Putamen (tissue), 1 donor: Measurements from ENCODE around the gene PWP2.
"Not testable (repeated sequence)": the region's sequence is repeated elsewhere in the genome, so short reads cannot be mapped to it uniquely, and the experiment has no call there.

ENCODE experiments used
- DNase-seq: peaks from one replicate; pipeline ENCODE4 v3.0.0-alpha.2; 2016; ENCODE audit warnings: low spot score

The PWP2 gene

DNA sequence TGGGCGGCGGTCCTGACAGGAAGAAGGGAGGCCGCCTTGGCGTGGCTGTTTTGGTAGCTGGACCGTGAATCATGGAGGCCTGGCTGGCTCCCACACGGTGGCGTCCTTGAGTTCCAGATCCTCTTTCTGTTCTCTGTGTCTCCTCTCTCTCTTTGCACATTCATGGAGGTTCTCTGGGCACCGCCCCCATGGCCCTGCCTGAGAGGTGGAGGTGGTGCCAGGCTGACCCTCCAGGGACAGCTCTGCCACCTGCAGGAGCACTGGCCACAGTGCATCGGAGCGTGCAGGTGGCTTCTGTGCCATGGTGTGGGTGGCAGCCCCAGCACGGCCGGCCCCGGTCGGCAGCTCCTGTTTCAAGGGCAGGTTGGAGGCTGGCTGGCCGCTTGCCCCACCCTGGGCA is 30.8 kb downstream of the PWP2 start:
- DNase-seq, result not testable (repeated sequence)

DNA sequence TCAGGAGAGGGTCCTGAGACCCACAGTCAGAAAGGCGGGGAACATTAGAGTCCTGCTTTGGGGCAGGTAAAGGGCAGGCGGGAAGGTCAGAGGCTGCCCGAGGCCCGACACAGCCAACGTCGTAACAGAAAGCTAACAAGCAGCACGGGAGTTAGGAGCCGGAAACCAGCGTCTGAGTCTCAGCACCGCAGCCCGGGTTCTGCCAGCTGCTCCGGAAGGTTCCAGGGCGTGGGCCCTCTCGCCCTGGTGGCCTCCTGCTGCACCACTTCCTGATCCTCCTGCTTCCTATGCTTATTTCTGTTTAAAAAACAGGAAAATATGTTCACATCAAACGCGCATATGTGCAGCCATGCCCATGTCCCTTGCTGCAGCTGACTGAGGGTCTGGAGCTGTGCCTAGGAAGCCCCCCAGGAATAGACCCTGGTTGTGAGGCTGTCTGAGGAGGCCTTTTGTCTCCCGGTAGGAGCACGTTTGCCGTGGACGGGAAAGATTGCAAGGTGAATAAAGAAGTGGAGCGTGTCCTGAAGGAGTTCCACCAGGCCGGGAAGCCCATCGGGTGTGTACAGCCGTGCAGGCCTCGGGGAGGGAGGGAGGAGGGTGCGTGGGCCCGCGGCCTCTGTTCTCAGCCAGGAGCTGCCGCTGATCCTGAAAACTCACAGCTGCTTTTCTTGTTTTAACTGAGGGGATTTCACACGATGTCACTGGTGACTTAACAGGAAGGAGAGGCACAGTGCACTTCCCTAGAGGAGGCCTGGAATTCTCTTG is 32.8 kb downstream of the PWP2 start:
- DNase-seq, result not testable (repeated sequence)

DNA sequence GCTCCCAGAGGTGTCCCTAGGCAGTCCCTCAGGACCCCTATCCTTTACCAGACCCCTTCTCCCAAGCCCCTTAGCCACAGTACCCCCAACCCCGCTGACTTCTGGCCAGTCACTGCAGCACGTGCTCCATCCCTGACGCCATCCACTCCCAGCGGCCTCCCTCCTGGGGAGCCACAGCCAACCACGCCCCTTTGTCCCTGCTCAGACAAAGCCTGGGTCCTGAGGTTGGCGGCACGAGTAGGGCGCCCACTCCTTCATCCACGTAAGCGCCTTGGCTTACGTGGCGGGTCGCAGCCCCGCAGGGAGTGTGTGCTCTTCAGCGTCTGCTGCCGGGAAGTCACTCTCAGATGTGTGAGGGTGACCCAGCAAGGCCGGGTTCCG is 33.3 kb downstream of the PWP2 start:
- DNase-seq, result not testable (repeated sequence)

DNA sequence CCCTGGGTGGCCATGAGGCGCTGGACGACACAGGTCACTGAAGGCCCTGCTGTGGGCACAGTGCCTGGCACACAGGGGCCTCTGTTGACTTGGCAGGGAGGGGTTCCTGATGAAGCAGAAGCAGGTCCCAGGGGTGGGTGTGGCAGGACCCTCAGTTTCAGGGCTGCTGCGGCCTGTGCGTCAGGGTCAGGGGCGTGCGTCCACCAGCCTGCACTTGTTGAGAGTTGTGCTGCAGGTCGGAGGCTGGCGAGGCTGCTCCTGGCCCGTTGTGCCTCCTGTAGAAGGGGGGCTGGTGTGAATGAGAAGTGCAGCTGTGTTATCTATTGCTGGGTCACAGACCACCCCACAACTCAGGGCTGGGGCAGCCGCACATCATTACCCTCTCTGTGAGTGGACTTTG is 35.3 kb downstream of the PWP2 start:
- DNase-seq, result not testable (repeated sequence)

DNA sequence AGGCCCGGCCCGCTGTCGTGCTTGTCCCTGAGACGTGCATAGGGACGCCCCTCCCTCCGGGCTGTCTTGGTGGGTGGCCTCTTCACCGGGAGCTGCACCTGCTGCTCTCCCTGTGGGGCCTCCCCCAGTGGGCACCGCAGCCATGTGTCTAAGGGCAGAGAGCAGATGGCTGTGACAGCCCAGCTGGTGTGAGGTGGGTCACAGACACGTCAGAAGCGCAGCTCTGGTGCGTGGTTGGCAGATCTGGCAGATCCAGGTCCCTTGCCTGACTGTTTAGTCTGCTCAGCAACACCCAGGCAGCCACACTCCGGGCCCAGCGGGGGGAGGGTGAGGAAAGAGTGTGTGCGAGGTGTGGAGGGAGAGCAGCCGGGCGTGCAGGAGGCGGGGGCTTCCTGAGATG is 36.2 kb downstream of the PWP2 start:
- DNase-seq, result not testable (repeated sequence)

DNA sequence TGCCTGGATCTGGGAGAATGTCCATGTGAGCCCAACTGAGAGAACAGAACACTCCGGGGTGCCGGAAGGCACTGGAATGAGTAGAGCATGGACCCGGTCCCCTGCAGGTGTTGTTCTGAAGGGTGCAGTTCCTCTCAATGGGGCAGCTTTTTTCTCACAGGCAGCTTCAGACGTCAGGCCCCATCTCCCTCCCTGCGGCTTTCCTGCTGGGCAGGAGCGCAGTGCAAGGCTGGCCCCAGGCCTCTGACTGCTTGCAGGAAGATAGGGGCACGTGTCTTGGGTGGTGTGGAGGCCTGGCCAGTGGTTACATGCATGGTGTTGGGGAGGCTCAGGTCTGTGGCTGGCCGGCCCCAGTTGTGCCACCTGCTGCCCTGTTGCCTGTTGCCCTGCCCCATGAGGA is 36.8 kb downstream of the PWP2 start:
- not testable (repeated sequence) for DNase-seq

DNA sequence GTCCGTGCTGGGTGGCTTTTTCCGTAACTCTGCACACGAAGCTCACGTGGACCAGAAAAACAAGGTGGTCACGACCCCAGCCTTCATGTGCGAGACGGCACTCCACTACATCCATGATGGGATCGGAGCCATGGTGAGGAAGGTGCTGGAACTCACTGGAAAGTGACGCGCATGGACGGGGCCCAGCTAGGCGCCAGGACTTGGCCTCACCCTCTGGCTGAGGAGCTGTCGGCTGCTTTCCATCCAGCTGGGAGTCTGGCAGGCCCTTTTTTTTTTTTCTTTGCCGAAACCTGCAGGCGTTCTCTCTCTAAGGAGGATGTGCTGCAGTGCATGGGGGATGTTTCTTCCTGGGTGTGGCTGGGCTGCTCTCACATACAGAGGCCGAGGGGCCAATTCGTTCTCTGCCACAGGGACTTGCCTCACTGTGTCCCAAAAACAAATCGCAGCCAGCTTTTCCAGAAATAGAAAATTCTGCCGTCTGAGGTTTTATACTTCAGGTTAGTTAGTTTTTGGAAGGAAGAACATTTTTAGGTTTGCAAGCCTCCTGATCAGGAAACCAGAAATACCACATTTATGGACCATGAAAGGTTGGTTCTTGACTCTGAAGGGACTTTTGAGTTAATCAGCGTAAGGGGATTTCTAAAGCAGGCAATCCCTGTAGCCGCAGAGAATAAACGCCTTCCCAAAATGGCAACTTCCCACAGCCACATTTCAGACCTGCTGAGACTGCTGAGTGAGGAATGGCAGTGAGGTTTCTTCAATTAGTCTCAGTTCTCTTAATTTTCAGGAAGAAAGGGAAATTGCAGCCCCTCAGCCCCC is 37.8 kb downstream of the PWP2 start:
- not testable (repeated sequence) for DNase-seq

DNA sequence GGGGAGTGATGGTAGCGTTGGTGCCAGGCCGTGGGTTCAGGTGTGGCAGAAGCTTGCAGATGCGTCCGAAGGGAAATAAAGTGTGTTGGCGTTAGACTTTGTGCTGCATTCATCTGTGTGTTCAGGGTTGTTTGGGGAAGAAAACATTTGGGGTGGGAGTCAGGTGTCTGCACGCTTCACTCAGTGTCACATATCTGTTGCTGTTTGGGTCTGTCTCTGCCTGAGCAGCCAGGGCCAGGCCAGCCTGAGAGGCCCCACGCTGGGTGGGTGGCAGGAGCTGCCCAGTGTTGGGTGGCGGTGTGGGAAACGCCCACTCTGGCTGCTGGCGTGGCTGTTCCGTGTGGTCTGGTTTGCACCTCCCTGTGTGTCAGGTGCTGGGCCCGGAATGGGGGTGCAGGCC is 38.4 kb downstream of the PWP2 start:
- DNase-seq, result not testable (repeated sequence)

DNA sequence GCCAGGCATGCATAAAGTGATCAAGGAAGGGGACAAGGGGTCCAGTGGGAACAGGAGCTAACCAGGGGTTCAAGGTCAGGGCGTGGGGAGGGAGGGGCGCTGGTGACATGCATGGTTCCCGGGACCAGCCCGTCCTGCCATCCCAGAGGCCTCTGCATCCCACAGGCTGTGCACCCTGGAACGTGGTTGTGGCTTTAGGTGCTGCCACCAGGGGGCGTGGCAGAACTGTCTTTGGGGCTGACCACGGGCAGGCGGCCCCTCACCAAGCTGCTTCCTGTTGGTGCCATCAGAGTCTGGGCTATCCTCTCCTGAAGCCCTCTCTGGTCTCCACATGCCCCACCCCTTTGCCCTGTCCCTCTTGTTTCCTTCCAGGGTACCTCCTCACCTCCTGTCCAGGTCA is 39.9 kb downstream of the PWP2 start:
- not testable (repeated sequence) for DNase-seq

DNA sequence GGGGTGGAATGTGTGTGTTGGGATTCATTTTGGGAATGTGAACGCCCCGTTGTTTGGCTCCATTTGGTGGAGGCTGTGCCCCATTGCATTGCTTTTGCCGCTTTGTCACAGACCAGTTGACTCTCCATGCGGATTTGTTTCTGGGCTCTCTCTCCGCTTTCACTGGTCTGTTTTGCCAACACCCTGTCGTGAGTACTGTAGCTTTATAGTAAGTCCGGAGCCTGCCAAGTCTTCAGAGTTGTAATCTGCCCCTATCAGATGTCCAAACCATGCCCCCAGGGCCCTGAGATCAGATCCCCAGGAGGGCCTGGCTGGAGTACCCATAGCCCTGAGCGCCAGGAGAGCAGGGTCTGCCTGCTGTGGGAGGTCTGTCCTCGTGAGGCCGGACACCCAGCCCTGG is 43.1 kb downstream of the PWP2 start:
- DNase-seq, result not testable (repeated sequence)

DNA sequence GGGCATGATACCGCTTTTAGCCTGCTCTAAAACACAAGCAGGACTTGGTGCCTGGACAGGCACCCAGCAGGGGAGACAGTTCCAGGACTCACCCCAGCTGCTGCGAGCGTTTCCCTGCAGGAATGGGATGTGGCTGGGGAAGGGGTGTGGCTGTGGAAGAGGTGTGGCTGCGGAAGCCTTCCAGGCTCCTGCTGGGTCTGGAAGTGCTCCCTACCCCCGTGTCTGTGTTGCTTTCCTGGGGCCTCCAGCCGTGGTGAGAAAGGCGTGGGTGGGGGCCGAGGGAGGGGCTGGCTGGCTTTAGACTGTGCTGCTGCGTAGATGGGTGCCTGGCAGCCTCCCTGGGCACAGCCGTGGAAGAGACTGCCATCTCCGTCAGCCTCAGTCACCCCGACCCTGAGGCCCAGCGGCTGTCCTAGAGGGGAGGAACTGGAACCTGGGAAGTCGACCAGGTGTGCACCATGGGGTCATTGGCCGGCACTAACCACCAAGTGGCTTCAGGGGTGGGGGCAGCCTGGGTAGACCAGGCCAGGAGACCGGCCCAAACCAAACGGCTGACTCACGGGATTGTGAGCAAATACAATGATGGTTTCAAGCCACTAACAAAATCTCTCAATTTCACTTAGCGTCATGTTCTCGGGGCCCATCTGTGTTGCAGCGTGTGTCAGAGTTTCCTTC is 46.2 kb downstream of the PWP2 start:
- DNase-seq, result not testable (repeated sequence)

DNA sequence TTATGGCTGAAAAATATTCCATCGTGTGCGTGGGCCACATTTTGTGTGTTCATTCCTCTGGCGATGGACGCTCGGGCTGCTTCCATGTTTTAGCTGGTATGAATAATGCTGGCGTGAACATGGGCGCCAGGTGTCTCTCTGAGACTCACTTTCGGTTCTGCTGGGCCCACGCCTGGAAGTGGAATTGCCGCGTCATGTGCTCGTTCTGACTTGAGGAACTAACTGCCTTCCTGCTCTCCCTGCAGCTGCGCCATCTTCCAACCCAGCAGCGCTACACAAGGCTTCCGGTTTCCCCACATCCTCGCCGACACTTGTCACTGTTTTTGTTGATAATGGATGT is 46.7 kb downstream of the PWP2 start:
- DNase-seq, result not testable (repeated sequence)

DNA sequence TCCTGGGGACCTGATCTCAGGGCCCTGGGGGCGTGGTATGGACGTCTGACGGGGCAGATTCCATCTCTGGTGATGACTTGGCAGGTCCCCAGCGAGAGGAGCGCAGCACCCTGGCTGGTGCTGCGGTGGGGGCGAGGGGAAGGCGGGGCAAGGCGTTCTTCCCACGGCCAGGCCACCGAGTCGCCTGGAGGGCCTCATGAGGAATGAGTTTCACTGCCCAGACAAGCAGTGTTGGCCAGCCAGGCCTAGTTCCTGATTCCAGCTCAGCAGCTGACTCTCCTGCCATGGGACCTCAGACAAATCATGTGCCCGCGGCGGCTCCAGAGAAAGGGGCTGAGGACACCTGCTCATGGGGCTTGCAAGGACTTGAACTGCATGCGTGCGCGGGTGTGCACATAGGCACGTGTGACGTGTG is 47.6 kb downstream of the PWP2 start:
- DNase-seq, result not testable (repeated sequence)

DNA sequence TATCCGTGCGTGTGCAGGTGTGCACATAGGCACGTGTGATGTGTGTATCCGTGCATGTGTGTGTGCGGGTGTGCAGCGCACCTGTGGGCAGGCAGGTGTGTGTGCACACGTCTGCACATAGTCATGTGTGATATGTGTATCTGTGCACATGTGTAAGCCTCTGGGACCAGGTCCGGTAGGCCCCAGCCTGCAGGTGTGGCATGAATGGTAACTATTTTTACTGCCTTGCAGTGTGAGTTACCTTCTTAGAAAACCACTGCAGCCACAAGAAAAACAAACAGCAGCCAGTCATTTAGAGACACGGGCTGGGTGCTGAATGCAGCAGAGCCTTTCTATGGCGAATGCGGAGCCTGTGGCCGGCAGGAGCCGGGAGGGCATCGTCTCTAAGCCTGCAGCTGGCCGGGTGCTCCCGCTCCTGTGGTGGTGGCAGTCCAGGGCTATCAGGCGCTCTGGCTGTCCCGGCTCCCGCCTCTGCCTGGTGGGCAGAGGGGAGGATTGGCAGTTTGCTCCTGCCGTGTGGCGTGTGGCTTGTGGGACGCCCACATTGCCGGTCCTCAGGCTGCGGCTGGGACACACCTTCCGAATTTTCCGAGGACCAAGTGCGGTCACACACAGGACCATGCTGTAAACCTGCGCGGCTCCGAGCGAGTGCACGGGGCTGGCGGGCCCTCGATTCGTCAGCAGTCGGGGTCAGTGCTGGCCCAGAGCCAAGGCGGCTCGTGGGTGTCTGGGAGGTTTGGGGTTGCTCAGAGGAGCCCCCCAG is 48.2 kb downstream of the PWP2 start:
- DNase-seq, result not testable (repeated sequence)

DNA sequence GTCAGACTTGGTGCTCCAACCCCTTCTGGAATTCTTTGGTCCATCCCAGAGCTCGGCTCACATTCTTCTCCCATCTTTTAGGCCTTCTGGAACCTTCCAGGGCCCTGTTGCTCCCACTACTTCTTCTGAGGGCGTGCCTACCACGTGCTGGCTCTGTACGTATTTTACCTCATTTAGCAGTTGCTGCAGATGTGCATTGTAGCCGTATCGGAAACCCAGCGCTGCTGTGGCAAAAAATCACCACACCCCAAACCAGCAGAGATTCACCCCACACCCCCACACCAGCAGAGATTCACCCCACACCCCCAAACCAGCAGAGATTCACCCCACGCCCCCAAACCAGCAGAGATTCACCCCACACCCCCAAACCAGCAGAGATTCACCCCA is 48.8 kb downstream of the PWP2 start:
- not testable (repeated sequence) for DNase-seq

DNA sequence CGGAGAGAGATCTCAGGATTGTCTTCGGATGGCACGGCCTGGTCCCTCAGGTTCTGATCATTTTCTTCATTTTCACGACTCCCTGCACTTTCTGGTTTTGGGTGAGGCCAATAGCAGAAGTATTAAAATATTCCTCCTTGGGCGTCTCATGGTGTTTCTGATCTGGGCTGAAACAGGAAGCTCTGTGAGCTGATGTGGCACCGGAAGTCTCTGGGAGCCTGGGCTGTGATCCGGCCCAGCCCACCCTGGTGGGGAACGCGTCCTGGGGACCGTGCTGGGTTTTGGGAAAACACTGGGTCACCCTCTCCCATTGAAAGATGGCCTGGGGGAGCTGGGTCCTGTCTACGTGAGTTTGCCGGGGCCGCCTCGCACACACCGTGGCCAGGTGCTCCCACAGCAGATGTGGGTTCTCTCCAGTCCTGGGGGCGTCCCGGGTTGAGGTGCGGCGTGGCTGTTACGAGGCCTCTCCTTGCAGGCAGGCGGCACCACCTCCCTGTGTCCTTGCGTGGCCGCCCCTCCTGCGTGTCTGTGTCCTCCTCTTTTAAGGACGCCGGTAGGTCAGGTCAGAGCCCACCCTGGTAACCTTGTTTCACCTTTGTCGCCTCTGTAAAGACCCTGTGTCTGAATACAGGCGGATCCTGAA is 50.4 kb downstream of the PWP2 start:
- DNase-seq, result not testable (repeated sequence)

DNA sequence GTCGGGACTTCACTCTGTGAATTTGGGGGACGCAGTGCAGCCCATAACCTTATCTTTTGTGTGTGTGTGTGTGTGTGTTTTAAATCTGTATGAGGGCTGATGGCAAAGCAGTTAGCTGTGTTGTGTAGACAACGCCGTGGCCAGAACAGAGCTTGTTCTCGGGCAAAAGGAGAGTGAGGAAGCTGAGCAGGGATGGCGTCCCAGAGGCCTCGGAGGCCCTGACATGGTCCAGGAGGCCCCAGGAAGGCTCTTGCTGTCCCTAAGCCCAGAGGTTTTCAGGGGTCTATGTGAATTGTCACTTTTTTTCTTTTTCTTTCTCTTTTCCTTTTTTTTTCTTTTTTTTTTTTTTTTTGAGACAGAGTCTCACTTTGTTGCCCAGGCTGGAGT is 50.9 kb downstream of the PWP2 start:
- DNase-seq, result not testable (repeated sequence)

DNA sequence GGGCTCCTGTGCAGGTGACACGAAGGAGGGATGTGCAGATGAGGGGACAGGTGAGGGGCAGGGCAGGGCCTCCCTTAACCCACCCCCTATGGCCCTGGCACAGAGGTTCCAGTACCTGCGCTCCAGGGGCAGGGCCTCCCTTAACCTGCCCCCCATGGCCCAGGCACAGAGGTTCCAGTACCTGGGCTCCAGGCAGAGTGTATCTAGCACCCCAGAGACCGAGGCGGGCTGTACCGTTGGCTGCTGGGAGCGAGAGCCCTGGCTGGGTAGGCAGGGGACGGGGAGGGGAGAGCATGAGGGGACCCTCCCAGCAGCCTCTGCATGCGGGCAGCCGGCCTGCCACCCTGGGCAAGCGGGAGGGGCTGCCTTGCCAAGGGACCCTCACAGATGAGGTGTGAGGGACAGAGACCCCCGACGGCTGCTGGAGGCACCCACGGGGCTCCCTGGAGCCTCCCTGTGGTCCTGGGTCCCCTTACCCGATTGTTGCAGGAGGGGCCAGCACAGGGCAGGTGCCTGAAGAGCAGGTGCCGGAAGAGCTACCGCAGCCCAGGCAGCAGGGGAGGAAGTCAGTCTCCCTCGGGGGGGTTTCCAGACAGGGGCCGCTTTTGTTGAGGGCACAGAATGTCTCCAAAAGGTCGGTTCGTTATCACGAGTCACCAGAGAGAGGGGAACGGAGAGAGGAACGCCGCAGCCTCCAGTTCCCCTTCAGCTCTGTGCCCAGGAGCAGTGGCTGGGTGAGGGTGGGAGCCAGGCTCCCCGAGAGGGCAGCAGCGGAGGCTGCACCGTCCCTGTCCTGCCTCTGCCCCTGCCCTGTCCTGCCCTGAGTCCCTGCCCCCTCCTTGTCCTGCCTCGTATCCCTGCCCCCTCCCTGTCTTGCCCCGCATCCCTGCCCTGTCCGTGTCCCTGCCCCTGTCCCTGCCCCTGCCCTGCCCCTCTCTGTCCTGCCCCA is 52.4 kb downstream of the PWP2 start:
- not testable (repeated sequence) for DNase-seq

DNA sequence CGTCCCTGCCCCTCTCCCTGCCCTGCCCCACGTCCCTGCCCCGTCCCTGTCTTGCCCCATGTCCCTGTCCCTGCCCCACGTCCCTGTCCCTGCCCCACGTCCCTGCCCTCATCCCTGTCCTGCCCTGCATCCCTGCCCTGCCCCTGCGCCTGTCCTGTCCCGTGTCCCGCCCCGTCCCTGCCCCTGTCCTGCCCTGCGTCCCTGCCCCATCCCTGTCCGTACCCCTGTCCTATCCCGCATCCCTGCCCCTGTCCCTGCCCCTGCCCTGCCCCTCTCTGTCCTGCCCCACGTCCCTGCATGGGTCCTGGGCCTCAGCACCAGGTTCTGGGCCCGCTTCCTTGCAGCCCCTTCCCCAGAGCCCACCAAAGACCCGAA is 53.1 kb downstream of the PWP2 start:
- DNase-seq, result not testable (repeated sequence)

DNA sequence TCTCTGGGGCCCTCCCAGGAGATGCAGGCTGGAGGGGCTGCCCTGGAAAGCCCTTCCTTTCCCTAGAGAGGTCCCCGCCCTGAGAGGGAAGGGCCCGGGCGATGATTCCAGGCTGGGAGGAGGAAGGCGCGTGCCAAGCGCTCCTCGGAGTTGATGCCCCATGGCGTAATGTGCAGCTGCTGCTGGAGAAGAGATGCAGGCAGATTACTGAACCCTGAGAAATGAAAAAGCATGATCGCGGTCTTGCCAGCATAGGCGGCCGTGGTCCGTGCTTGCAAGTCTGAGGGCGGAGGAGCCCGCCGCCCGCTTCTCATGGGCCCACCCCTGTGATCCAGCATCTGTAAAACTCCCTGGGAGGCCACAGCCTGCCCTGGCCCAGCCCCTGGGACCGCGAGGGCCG is 53.6 kb downstream of the PWP2 start:
- DNase-seq, result not testable (repeated sequence)
